ENCODE results near the gene SPI1.

SPI1 gene

DNA sequence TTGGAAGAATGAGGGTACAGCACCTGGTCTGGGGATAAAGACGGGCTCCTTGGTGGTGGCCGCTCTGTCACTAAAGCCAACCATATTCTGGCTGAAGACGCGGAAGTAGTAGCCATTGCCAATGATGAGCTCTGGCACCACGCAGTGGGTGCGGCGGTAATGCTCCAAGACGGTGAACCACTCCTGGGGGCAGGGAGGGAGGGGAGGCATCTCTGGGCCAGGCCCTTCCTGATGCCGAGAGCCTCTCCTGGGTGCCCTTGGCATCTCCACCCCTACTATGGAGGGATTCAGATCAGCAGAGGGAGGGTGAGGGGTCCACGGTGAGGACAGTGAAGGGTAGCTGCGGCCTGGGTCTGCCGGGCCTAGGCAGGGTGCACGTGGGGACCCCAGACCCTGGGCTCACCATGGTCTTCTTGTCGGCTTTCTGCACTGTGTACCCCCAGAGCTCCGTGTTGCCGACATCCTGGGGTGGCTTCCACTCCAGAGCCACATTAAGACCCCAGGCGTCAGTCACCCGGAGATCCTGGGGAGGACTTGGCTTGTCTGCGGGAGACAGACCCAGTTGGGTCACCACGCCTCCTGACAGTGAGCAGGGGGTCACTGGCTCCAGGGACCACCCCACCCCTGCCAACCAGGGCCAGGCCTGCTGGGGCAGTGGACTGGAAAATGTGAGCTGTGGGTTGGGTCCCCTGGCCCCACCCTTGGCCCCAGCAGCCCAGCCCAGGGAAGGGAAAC is 45.4 kb downstream of the SPI1 start:
- Histone ChIP-seq H3K4me3 (ENCODE audit: low read length) (no peak overlapping the region), H2AFZ (ENCODE audit: low read depth, low read length) (no peak overlapping the region), H3K4me1 (ENCODE audit: insufficient read depth, low read length) (no peaks in the 10 kb centered on the region), H3K36me3 (ENCODE audit: insufficient read depth, low read length) (peaks cover 19% of the 10 kb centered on the region), H3K27me3 (ENCODE audit: insufficient read depth, low read length) (no peaks in the 10 kb centered on the region), H3K9me3 (ENCODE audit: low read length) (no peaks in the 10 kb centered on the region)

DNA sequence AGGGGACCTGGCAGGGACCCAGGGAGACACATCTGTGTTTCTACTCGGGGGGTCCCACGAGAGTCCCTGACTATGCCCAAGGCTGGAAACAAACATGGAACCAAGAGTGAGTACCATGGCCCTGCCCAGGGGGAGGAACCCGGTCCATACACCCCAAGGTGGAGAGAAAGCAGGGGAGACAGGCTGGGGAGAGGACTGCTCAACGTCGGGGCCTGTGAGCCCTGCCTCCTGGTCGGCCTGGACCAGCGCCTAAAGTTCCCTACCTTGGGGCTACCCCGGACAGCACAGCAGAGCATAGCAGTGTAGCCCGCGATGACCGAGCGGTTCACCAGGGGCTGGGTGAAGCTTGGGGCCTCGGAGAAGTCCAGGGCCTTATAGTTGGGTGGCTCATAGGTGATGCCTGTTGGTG is 46.0 kb downstream of the SPI1 start:
- Histone ChIP-seq H3K9me3 (ENCODE audit: low read length) (no peaks in the 10 kb centered on the region), H2AFZ (ENCODE audit: low read depth, low read length) (no peak overlapping the region), H3K4me1 (ENCODE audit: insufficient read depth, low read length) (no peaks in the 10 kb centered on the region), H3K36me3 (ENCODE audit: insufficient read depth, low read length) (peaks cover 25% of the 10 kb centered on the region), H3K27me3 (ENCODE audit: insufficient read depth, low read length) (no peaks in the 10 kb centered on the region), H3K4me3 (ENCODE audit: low read length) (no peak overlapping the region)

DNA sequence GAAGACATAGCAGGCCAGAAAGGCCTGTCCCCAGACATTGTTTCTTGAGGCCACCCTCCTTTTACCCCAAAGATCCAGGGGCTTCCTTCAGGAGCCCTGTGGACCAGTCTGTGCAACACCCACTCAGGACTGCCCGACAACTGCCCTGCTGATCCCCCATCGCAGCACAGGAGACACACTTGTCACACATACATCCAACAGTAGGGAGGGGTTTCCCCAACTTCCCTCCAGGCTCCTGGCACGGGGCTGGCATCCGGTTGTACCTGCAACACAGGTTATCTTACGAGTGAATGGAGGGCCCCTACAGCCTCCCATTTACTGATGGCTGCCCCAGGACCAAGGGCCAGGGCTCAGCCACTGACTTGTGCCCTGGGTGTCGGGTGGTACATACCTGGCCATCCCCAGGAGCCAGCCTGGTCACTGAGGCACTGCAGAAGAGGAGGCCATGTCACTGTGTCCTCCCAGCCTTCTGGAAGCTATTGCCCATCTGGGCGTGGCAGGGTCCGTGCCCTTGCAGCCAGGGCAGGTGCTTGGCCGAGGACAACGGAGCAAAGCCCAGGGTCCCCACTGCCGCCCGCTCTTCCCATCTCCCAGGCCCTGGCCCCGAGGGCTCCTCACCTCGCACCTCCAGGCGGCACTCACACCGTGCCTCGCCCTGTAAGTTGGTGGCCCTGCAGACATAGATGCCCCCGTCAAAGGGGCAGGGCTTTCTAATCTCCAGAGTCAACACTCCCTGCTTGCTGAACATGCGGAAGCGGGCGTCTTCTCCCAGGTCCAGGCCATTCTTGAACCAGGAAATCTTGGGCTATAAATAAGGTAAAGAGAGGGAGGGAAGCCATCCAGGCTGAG is 46.7 kb downstream of the SPI1 start:
- H3K36me3 ChIP-seq (ENCODE audit: insufficient read depth, low read length): peaks cover 30% of the 10 kb centered on the region
- H3K9me3 ChIP-seq (ENCODE audit: low read length): no peaks in the 10 kb centered on the region
- H3K4me3 ChIP-seq (ENCODE audit: low read length): no peak overlapping the region
- no peaks in the 10 kb centered on the region for H3K4me1 ChIP-seq (ENCODE audit: insufficient read depth, low read length)
- H3K27me3 ChIP-seq (ENCODE audit: insufficient read depth, low read length): no peaks in the 10 kb centered on the region
- no peak overlapping the region for H2AFZ ChIP-seq (ENCODE audit: low read depth, low read length)

DNA sequence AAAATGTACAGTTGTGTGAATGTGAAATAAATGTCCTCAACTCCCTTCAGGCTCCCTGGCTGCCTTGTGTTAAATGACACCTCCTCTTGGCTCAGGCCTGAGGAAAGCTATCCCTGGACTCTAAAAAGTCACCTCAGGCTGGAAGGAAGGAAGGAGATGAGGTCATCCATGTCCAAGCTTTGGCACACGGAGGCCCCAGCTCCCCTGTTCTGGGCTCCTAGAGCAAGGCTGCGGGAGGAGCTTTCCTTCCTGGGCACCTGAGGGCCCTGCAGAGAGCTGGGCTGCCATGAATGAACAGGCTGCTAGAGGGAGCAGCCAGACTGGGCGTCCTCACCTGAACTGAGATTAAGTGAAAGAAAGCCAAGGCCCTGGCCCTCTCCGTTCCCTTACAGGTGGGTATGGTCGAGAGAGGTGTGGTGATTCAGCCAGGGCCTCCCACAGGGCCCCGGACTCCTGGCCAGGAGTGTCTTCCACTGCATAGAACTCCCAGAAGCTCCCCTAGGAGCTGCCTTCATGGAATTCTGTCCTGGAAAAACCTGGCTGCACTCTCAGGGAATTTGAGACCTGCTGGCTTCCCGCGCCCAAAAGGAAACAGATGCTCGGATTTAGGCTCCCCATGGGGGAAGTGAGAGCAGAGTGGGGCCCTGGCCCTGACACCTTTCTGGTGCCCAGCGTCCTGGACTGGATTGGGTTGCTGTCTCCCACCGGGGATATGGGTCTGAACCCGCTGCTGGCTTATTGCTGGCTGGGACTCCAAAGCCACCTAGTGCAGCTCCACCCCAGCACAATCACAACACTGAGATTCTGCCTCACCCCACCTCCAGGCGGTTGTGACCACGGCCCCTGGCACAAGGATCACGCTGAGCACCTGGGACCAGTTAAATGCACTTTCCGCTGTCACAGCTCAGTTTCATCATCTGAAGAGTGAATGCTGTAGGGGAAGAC is 48.1 kb downstream of the SPI1 start:
- Histone ChIP-seq H3K36me3 (ENCODE audit: insufficient read depth, low read length) (peaks cover 38% of the 10 kb centered on the region), H3K4me3 (ENCODE audit: low read length) (no peak overlapping the region), H3K9me3 (ENCODE audit: low read length) (no peaks in the 10 kb centered on the region), H3K4me1 (ENCODE audit: insufficient read depth, low read length) (no peaks in the 10 kb centered on the region), H3K27me3 (ENCODE audit: insufficient read depth, low read length) (no peaks in the 10 kb centered on the region), H2AFZ (ENCODE audit: low read depth, low read length) (no peak overlapping the region)

DNA sequence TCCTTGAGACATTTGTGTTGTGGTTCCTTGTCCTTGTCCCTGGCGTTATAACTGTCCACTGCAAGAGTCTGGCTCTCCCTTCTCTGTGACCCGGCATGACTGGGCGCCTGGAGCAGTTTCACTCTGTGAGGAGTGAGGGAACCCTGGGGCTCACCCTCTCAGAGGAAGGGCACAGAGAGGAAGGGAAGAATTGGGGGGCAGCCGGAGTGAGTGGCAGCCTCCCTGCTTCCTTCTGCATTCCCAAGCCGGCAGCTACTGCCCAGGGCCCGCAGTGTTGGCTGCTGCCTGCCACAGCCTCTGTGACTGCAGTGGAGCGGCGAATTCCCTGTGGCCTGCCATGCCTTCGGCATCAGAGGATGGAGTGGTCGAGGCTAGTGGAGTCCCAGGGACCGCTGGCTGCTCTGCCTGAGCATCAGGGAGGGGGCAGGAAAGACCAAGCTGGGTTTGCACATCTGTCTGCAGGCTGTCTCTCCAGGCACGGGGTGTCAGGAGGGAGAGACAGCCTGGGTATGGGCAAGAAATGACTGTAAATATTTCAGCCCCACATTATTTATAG is 48.8 kb downstream of the SPI1 start:
- H3K9me3 ChIP-seq (ENCODE audit: low read length): no peaks in the 10 kb centered on the region
- no peaks in the 10 kb centered on the region for H3K4me1 ChIP-seq (ENCODE audit: insufficient read depth, low read length)
- H3K36me3 ChIP-seq (ENCODE audit: insufficient read depth, low read length): peaks cover 38% of the 10 kb centered on the region
- no peaks in the 10 kb centered on the region for H3K27me3 ChIP-seq (ENCODE audit: insufficient read depth, low read length)
- H2AFZ ChIP-seq (ENCODE audit: low read depth, low read length): no peak overlapping the region
- no peak overlapping the region for H3K4me3 ChIP-seq (ENCODE audit: low read length)

DNA sequence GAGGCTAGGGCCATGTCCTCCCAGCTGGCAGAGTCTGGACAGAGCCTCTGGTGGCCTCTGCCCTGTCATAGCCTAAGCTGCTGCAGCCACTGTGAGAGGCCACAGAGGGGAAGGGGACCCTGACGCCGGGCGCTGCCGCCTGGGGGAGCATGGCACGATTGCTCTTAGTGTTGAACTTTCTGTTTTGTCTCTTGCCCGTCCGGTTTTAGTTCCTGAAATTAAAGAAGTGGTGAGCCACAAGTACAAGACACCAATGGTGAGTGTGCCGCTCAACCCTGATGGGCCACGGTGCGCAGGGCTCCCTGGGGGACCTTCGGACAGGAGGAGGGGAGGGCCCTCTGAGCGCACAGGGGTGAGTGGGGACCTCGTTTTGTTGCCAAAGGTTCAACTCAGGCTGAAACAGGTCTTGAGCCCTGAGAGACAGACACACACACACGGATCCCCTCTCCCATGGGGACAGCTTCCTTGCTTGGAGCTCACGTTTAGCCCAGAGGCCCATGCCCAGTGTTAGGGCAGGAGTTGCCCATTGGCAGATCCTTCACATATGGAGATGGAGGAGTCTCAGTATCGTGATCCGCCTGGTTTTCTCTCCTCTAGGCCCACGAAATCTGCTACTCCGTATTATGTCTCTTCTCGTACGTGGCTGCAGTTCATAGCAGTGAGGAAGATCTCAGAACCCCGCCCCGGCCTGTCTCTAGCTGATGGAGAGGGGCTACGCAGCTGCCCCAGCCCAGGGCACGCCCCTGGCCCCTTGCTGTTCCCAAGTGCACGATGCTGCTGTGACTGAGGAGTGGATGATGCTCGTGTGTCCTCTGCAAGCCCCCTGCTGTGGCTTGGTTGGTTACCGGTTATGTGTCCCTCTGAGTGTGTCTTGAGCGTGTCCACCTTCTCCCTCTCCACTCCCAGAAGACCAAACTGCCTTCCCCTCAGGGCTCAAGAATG is 49.6 kb downstream of the SPI1 start:
- Histone ChIP-seq H3K27me3 (ENCODE audit: insufficient read depth, low read length) (no peaks in the 10 kb centered on the region), H3K36me3 (ENCODE audit: insufficient read depth, low read length) (peaks cover 38% of the 10 kb centered on the region), H3K4me1 (ENCODE audit: insufficient read depth, low read length) (no peaks in the 10 kb centered on the region), H3K4me3 (ENCODE audit: low read length) (no peak overlapping the region), H2AFZ (ENCODE audit: low read depth, low read length) (no peak overlapping the region), H3K9me3 (ENCODE audit: low read length) (no peaks in the 10 kb centered on the region)

DNA sequence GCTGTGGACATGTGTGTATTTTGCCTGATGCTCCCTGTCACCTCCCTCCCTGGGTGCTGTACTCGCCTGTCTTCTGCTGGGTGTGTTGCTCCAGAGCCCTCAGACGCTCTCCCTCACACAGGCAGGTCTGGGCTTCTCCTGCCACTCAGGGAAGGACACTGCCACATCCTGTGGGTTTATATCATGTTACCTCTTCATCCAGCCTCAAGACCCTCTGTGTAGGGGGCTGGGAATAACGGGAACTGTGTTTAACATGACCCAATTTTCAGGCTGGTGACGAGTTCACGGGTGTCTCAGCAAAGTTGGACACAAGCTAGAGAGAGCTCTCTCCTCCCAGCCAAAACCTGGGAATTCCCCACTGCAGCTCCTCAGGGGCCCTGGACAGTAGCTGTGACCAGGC is 50.4 kb downstream of the SPI1 start:
- Histone ChIP-seq H3K4me3 (ENCODE audit: low read length) (no peak overlapping the region), H3K27me3 (ENCODE audit: insufficient read depth, low read length) (no peaks in the 10 kb centered on the region), H3K36me3 (ENCODE audit: insufficient read depth, low read length) (peaks cover 38% of the 10 kb centered on the region), H3K4me1 (ENCODE audit: insufficient read depth, low read length) (no peaks in the 10 kb centered on the region), H2AFZ (ENCODE audit: low read depth, low read length) (no peak overlapping the region), H3K9me3 (ENCODE audit: low read length) (no peaks in the 10 kb centered on the region)

DNA sequence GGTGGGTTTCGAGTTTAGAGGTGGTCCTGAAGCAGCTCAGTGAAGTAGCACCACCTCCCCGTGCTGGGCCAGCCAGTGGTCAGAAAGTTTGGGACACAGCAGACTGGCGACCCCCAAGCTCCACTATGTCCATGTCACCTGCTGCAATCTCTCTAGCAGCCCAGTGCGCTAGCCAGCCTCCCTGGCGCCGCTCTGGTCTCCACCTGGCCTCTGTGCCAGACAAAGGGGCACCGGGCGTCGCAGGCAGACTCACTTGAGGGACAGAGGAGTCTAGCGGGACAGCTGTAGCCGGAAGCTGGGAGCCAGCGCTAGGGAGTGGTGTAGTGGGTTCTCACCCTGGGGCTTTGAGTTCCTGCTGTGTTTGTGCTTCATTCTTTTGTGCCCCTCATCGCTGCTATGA is 51.3 kb downstream of the SPI1 start:
- Histone ChIP-seq H2AFZ (ENCODE audit: low read depth, low read length) (no peak overlapping the region), H3K4me1 (ENCODE audit: insufficient read depth, low read length) (no peaks in the 10 kb centered on the region), H3K36me3 (ENCODE audit: insufficient read depth, low read length) (peaks cover 41% of the 10 kb centered on the region), H3K4me3 (ENCODE audit: low read length) (no peak overlapping the region), H3K9me3 (ENCODE audit: low read length) (no peaks in the 10 kb centered on the region), H3K27me3 (ENCODE audit: insufficient read depth, low read length) (no peaks in the 10 kb centered on the region)

DNA sequence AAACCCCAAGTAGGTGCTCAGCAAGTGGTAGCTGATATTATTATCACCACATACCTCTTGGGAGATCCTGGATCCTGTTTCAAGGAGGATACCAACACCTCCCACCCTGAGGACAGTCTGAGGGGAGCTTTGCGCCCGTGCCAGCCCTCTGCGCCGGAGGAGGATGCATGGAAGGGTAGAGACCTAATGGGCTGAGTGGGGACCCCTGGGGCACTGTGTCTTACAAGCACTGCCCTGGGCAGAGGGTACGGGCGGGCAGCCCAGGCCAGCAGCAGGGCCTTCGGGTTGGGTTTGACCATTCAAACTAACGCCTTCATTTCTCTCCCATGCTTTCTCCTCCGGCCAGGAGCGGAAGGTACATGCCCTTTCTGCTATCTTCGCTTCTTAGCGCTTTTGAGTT is 52.1 kb downstream of the SPI1 start:
- no peaks in the 10 kb centered on the region for H3K4me1 ChIP-seq (ENCODE audit: insufficient read depth, low read length)
- H3K4me3 ChIP-seq (ENCODE audit: low read length): no peak overlapping the region
- peaks cover 46% of the 10 kb centered on the region for H3K36me3 ChIP-seq (ENCODE audit: insufficient read depth, low read length)
- H2AFZ ChIP-seq (ENCODE audit: low read depth, low read length): no peak overlapping the region
- no peaks in the 10 kb centered on the region for H3K9me3 ChIP-seq (ENCODE audit: low read length)
- H3K27me3 ChIP-seq (ENCODE audit: insufficient read depth, low read length): no peaks in the 10 kb centered on the region

DNA sequence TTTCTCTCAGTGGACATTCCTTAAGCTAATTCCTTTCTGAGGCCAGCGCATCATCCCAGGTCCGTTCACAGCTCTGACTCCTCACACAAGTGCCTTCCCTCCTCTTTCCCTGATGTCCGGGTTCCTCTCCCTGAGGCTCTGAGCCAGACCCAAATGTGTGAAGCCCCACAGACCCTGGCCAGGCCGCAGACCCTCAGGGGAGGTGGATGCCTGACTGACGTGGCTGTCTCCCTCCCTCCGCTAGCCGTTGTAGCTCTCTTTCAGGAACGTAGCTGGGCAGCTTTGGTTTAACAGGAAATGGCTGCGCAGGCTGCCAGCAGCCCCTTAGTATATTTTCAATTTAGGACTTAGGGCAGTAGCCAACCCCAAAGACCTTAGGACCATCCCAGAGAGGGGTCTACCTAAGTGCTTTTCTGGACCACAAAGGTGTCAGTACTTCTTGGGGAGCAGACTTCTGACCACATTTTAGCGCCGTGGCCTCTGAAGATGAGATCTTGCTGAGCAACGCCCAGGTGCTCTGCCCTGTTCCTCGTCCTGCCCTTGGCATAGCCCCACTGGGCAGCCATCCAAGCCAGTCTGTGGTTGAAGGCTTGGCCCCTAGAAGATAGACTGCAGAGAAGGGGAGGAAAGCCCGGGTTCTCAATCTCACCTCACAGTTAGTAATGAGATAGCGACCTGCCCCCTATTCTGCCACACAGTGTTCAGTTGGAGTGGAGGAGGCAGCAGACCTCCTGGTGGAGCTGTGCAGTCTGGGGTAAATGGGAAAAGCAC is 52.9 kb downstream of the SPI1 start:
- Histone ChIP-seq H2AFZ (ENCODE audit: low read depth, low read length) (no peak overlapping the region), H3K9me3 (ENCODE audit: low read length) (no peaks in the 10 kb centered on the region), H3K4me3 (ENCODE audit: low read length) (no peak overlapping the region), H3K36me3 (ENCODE audit: insufficient read depth, low read length) (peaks cover 48% of the 10 kb centered on the region), H3K4me1 (ENCODE audit: insufficient read depth, low read length) (no peaks in the 10 kb centered on the region), H3K27me3 (ENCODE audit: insufficient read depth, low read length) (no peaks in the 10 kb centered on the region)

DNA sequence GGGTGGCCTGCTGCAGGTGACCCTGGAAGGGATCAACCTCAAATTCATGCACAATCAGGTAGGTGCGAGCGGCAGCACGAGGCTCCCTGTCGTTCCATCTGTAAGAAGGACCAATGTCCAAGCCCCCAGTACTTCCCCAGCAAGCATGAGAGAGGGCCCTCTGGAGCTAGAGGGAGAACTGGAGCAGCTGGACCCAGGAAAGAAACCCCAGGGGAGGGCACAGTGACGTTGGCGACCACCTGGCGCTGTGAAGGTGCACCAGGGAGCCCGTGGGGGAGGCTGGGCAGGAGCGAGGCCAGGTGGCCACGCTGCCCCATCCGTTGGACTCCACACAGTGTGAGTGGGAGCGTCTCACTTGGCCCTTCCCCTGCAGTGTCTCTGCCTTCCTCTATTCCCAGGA is 53.8 kb downstream of the SPI1 start:
- H3K4me3 ChIP-seq (ENCODE audit: low read length): no peak overlapping the region
- no peaks in the 10 kb centered on the region for H3K9me3 ChIP-seq (ENCODE audit: low read length)
- H2AFZ ChIP-seq (ENCODE audit: low read depth, low read length): no peak overlapping the region
- H3K4me1 ChIP-seq (ENCODE audit: insufficient read depth, low read length): no peaks in the 10 kb centered on the region
- no peaks in the 10 kb centered on the region for H3K27me3 ChIP-seq (ENCODE audit: insufficient read depth, low read length)
- H3K36me3 ChIP-seq (ENCODE audit: insufficient read depth, low read length): peaks cover 44% of the 10 kb centered on the region
